Endothelial cell of umbilical vein (primary cell): ENCODE results near the gene FAM20B. TPM values are rescaled to one million over a fixed set of nuclear protein-coding genes. Genes with fewer than 3 reads are reported as not detected.

ENCODE experiments used
- BruUV-seq: library from RNA; stranded (reverse); fragments of 400-500 nt; replicated peaks from 2 replicates; lab custom pipeline; 2021; lab: Mats Ljungman, UMichigan
- CTCF ChIA-PET: fragments of 300-600, 350-600 bp; sonication (Branson Sonifier 250); formaldehyde crosslinking; loops from one replicate; lab custom pipeline; 2021; ENCODE audit warnings: antibody characterized with exemption, inconsistent platforms; lab: Charles Lee
- POLR2A ChIA-PET: fragments of 300-600, 350-600 bp; sonication (Branson Sonifier 250); formaldehyde crosslinking; loops from one replicate; lab custom pipeline; 2021; ENCODE audit warnings: antibody characterized with exemption, inconsistent platforms; lab: Charles Lee
- DNase-seq: peaks from one replicate; pipeline ENCODE4 v3.0.0-alpha.2; 2011; ENCODE audit warnings: low read depth, low spot score
- FAIRE-seq: peaks from 2 replicates; lab custom pipeline; 2011; peaks lifted over from hg19 to GRCh38; lab: Jason Lieb, UNC
- H2AFZ ChIP-seq: 2 replicates; pipeline ENCODE4 v1.6.0; 2012; ENCODE audit warnings: low read depth, low read length, control low read depth, inconsistent platforms
- H3K27ac ChIP-seq: 2 replicates; pipeline ENCODE4 v1.5.1; 2011; ENCODE audit warnings: low read depth, mild to moderate bottlenecking, control low read depth, low read length, moderate library complexity; ENCODE audit not compliant: insufficient read depth
- H3K27me3 ChIP-seq, 2 experiments: 2 replicates each; pipeline versions ENCODE4 v1.6.0 to v1.6.1; 2011; ENCODE audit warnings: low read length in 2 of 2, mixed read lengths in 1 of 2; ENCODE audit not compliant: control insufficient read depth in 2 of 2, insufficient read depth in 2 of 2
- H3K36me3 ChIP-seq, 2 experiments: 2 replicates in 1 of 2; 3 replicates in 1 of 2; pipeline ENCODE4 v1.5.1; 2011; ENCODE audit warnings: low read length in 2 of 2, mild to moderate bottlenecking in 1 of 2, moderate library complexity in 1 of 2; ENCODE audit not compliant: control insufficient read depth in 2 of 2, insufficient read depth in 2 of 2; ENCODE audit errors: extremely low read depth in 1 of 2
- H3K4me1 ChIP-seq: 3 replicates; pipeline ENCODE4 v1.5.1; 2011; ENCODE audit warnings: mild to moderate bottlenecking, low read length; ENCODE audit not compliant: control insufficient read depth, insufficient read depth; ENCODE audit errors: extremely low read depth
- H3K4me2 ChIP-seq: 2 replicates; pipeline ENCODE4 v1.6.1; 2011; ENCODE audit warnings: low read length, control low read depth, mixed read lengths; ENCODE audit not compliant: insufficient read depth
- H3K4me3 ChIP-seq, 3 experiments: fragments of 200-600 bp in 1 of 3; sonication (generic), shearing (Covaris generic) in 1 of 3; replicated peaks in 1 of 3; 2 replicates each; pipeline ENCODE4 v1.5.1; 2011 to 2016; ENCODE audit warnings: control low read depth in 3 of 3, low read length in 3 of 3, mild to moderate bottlenecking in 2 of 3, inconsistent platforms in 1 of 3, low read depth in 1 of 3, moderate library complexity in 1 of 3; ENCODE audit not compliant: insufficient read depth in 1 of 3
- H3K79me2 ChIP-seq: 2 replicates; pipeline ENCODE4 v1.6.0; 2012; ENCODE audit warnings: low read length, inconsistent platforms; ENCODE audit not compliant: control insufficient read depth, insufficient read depth
- H3K9ac ChIP-seq: replicated peaks from 2 replicates; pipeline ENCODE3; 2011; ENCODE audit warnings: low read length, control low read depth; ENCODE audit not compliant: insufficient read depth; ENCODE audit errors: extremely low read depth
- H3K9me1 ChIP-seq: replicated peaks from 3 replicates; pipeline ENCODE4 v1.6.0; 2011; ENCODE audit warnings: mild to moderate bottlenecking, low read length; ENCODE audit not compliant: control insufficient read depth, insufficient read depth; ENCODE audit errors: extremely low read depth
- H3K9me3 ChIP-seq: replicated peaks from 2 replicates; pipeline ENCODE4 v1.5.1; 2012; ENCODE audit warnings: low read length, inconsistent platforms; ENCODE audit not compliant: control insufficient read depth, insufficient read depth
- H4K20me1 ChIP-seq: replicated peaks from 2 replicates; pipeline ENCODE3; 2011; ENCODE audit warnings: mild to moderate bottlenecking, low read length; ENCODE audit not compliant: control insufficient read depth, insufficient read depth; ENCODE audit errors: extremely low read depth
- CTCF ChIP-seq, 2 donors: IDR thresholded peaks; 1 replicate in 1 of 2; 2 replicates in 1 of 2; pipeline ENCODE4 v1.5.1; 2011; ENCODE audit warnings: low read length in 2 of 2, mild to moderate bottlenecking in 2 of 2, moderate library complexity in 2 of 2, control low read depth in 1 of 2, inconsistent platforms in 1 of 2, low read depth in 1 of 2; ENCODE audit not compliant: insufficient read depth in 1 of 2; ENCODE audit errors: extremely low read depth in 1 of 2
- EZH2 ChIP-seq: IDR thresholded peaks from 2 replicates; pipeline ENCODE4 v1.6.1; 2012; ENCODE audit warnings: borderline replicate concordance, low read depth, mild to moderate bottlenecking, moderate library complexity, low read length, inconsistent platforms; ENCODE audit not compliant: severe bottlenecking
- FOS ChIP-seq: IDR thresholded peaks from 2 replicates; pipeline ENCODE4 v1.6.1; 2011; ENCODE audit warnings: mild to moderate bottlenecking, low read length, moderate library complexity, borderline replicate concordance; ENCODE audit not compliant: insufficient read depth
- GATA2 ChIP-seq: IDR thresholded peaks from 2 replicates; pipeline ENCODE4 v1.7.0; 2011; ENCODE audit warnings: low read depth, mild to moderate bottlenecking, moderate library complexity, mixed read lengths, low read length; ENCODE audit not compliant: insufficient read length, insufficient read depth
- JUN ChIP-seq: IDR thresholded peaks from 2 replicates; pipeline ENCODE4 v1.6.1; 2011; ENCODE audit warnings: borderline replicate concordance, low read depth; ENCODE audit not compliant: insufficient read length, insufficient read depth
- MAX ChIP-seq: IDR thresholded peaks from 2 replicates; pipeline ENCODE4 v1.6.1; 2011; ENCODE audit not compliant: insufficient read depth, insufficient read length
- MYC ChIP-seq: IDR thresholded peaks from one replicate; pipeline ENCODE4 v1.6.1; 2011; ENCODE audit warnings: mild to moderate bottlenecking, low read depth, low read length
- POLR2A ChIP-seq: IDR thresholded peaks from 2 replicates; pipeline ENCODE4 v1.6.1; 2012; ENCODE audit warnings: low read depth, mild to moderate bottlenecking, control low read depth, low read length
- POLR2AphosphoS5 ChIP-seq: IDR thresholded peaks from 2 replicates; pipeline ENCODE4 v1.6.1; 2012; ENCODE audit warnings: low read depth, mild to moderate bottlenecking, control low read depth, low read length, moderate library complexity; ENCODE audit not compliant: insufficient read depth
- dilution Hi-C: fragments of 300-500 bp; cut with MboI; formaldehyde crosslinking; loops from one replicate; pipeline ENCODE4 v1.15.0; 2019; ENCODE audit warnings: low sequenced_read_pairs; ENCODE audit not compliant: extremely low pct_ligation_motif_present
- intact Hi-C: fragments of 100-400 bp; cut with micrococcal nuclease; formaldehyde crosslinking; loops from one replicate; pipeline ENCODE4 v1.10.0; 2022
- polyA plus RNA-seq, 4 experiments: library from polyadenylated mRNA; depleted of rRNA in 3 of 4; stranded (reverse) in 3 of 4; unstranded in 1 of 4; fragments of >200 nt; gene quantifications; 2 replicates each; pipeline versions ENCODE4 v1.2.1 to v1.2.3, GENCODE V29; 2011 to 2012; ENCODE audit warnings: missing spikeins in 1 of 4
- total RNA-seq: library from RNA; stranded (reverse); gene quantifications from 2 replicates; pipeline ENCODE4 v1.2.3, GENCODE V29; 2021

Gene FAM20B
- total and polyA plus RNA-seq, 2 donors (not counting 3 experiments of a cell fraction or from before 2014, with no cell fraction given), result 10.0 to 35.1 TPM

- peaks cover 41 to 55% of the 10 kb centered on the region in 2 experiments for H3K36me3 ChIP-seq
- CTCF ChIA-PET, result interaction anchor here (1.3 to 1.8 kb wide), 2 partner anchors 9 to 13 kb away, joined by 4 read pairs; no protein-coding TSS in a partner anchor
- POLR2A ChIA-PET, result no interaction called here
Observed at GRCh38 chr1:179092896-179093461, 67.3 kb downstream of the FAM20B start.

More at GRCh38 chr1:179092896-179093461, 67.3 kb downstream of the FAM20B start:
- peaks cover 4% of the 10 kb centered on the region for H3K4me1 ChIP-seq
- dilution Hi-C loops, result no loop called here
- H3K27ac ChIP-seq, result no peak overlapping the region
- no peak overlapping the region for H3K9ac ChIP-seq
- H3K9me1 ChIP-seq, result no peaks in the 10 kb centered on the region
- no peak overlapping the region for H3K4me2 ChIP-seq
- BruUV-seq, result no TSS peak
- no peaks in the 10 kb centered on the region for H3K79me2 ChIP-seq
- no peak overlapping the region for H2AFZ ChIP-seq
- H4K20me1 ChIP-seq, result no peaks in the 10 kb centered on the region
- no peak overlapping the region for H3K4me3 ChIP-seq
- no peaks in the 10 kb centered on the region for H3K27me3 ChIP-seq
- intact Hi-C loops, result no loop called here
- TF ChIP-seq POLR2AphosphoS5, result peak; percentile 66
- no peak for TF ChIP-seq FOS
- TF ChIP-seq JUN, result no peak
- no peak for TF ChIP-seq GATA2
- peak; percentile 59 for TF ChIP-seq POLR2A
- no peak for TF ChIP-seq CTCF (IDR thresholded peaks at IDR 0.05; ENCODE audit: extremely low read depth in 1 of 2, insufficient read depth in 1 of 2, low read depth in 1 of 2, low read length in 2 of 2)
- TF ChIP-seq EZH2, result no peak
- no peak for TF ChIP-seq MAX
- no peak for TF ChIP-seq MYC
- no peaks in the 10 kb centered on the region for H3K9me3 ChIP-seq
- FAIRE-seq (no peak), DNase-seq (no peak)
